ENCODE data around the gene RTBDN. TPM values are rescaled to one million over a fixed set of nuclear protein-coding genes. Genes with fewer than 3 reads are reported as not detected.

RTBDN gene
- total RNA-seq, 1 donor from 2014 or later, result not detected

GRCh38 chr19:12796146-12797071 is 38.0 kb downstream of the RTBDN start:
- peak; percentile 82 for DNase-seq (ENCODE audit: extremely low spot score, unreplicated experiment)

GRCh38 chr19:12794971-12795381 is 39.4 kb downstream of the RTBDN start:
- no peaks in the 10 kb centered on the region for H3K9me3 Mint-ChIP-seq
- no peak for TF ChIP-seq CTCF (conservative IDR thresholded peaks at IDR 0.05)
- H3K4me1 Mint-ChIP-seq (ENCODE audit: unreplicated experiment), result peaks cover 25% of the 10 kb centered on the region
- H3K36me3 Mint-ChIP-seq, result peaks cover 5% of the 10 kb centered on the region
- no peak for DNase-seq (ENCODE audit: extremely low spot score, unreplicated experiment)
- no peaks in the 10 kb centered on the region for H3K27me3 Mint-ChIP-seq
- H3K4me3 Mint-ChIP-seq, result peak overlapping the region; percentile 78
- H3K27ac Mint-ChIP-seq, result peak overlapping the region; percentile 88

More at GRCh38 chr19:12796146-12797071, 38.0 kb downstream of the RTBDN start:
- Mint-ChIP-seq H3K27ac (peak overlapping the region; percentile 92), H3K27me3 (no peaks in the 10 kb centered on the region), H3K9me3 (no peaks in the 10 kb centered on the region), H3K4me1 (ENCODE audit: unreplicated experiment) (peaks cover 23% of the 10 kb centered on the region), H3K36me3 (peaks cover 5% of the 10 kb centered on the region), H3K4me3 (peak overlapping the region; percentile 81)
- TF ChIP-seq CTCF (conservative IDR thresholded peaks at IDR 0.05), result peak; percentile 96

GRCh38 chr19:12794196-12794941 is 40.0 kb downstream of the RTBDN start:
- H3K27ac Mint-ChIP-seq, result peak overlapping the region; percentile 88
- TF ChIP-seq CTCF (conservative IDR thresholded peaks at IDR 0.05), result no peak

GRCh38 chr19:12793290-12794195 is 40.8 kb downstream of the RTBDN start:
- Mint-ChIP-seq H3K4me1 (ENCODE audit: unreplicated experiment) (peaks cover 32% of the 10 kb centered on the region), H3K27me3 (no peaks in the 10 kb centered on the region), H3K36me3 (peaks cover 5% of the 10 kb centered on the region), H3K27ac (peak overlapping the region; percentile 97), H3K9me3 (no peaks in the 10 kb centered on the region), H3K4me3 (peak overlapping the region; percentile 94)
- TF ChIP-seq CTCF (conservative IDR thresholded peaks at IDR 0.05), result no peak
- DNase-seq (ENCODE audit: extremely low spot score, unreplicated experiment), result peak; percentile 94

More at GRCh38 chr19:12794196-12794941, 40.0 kb downstream of the RTBDN start:
- Mint-ChIP-seq H3K9me3 (no peaks in the 10 kb centered on the region), H3K4me1 (ENCODE audit: unreplicated experiment) (peaks cover 25% of the 10 kb centered on the region), H3K4me3 (peak overlapping the region; percentile 78), H3K27me3 (no peaks in the 10 kb centered on the region), H3K36me3 (peaks cover 5% of the 10 kb centered on the region)
- DNase-seq (ENCODE audit: extremely low spot score, unreplicated experiment), result no peak

GRCh38 chr19:12792853-12793289 is 41.5 kb downstream of the RTBDN start:
- TF ChIP-seq CTCF (conservative IDR thresholded peaks at IDR 0.05), result no peak
- no peak for DNase-seq (ENCODE audit: extremely low spot score, unreplicated experiment)
- H3K27ac Mint-ChIP-seq, result peak overlapping the region; percentile 97
- peak overlapping the region; percentile 94 for H3K4me3 Mint-ChIP-seq
- peaks cover 5% of the 10 kb centered on the region for H3K36me3 Mint-ChIP-seq
- H3K4me1 Mint-ChIP-seq (ENCODE audit: unreplicated experiment), result peaks cover 39% of the 10 kb centered on the region
- no peaks in the 10 kb centered on the region for H3K9me3 Mint-ChIP-seq
- no peaks in the 10 kb centered on the region for H3K27me3 Mint-ChIP-seq

Measured in type B pancreatic cell (in vitro differentiated cells).